HG03280 (cell line): ENCODE data around the gene CCDC57.
"Not testable (repeated sequence)": the region's sequence is repeated elsewhere in the genome, so short reads cannot be mapped to it uniquely, and the experiment has no call there.

ENCODE experiments used
- ATAC-seq: cut with Tn5 transposase; IDR thresholded peaks from one replicate; pipeline ENCODE4 v1.9.1; 2021; ENCODE audit warnings: mild to moderate bottlenecking, moderate library complexity; ENCODE audit not compliant: unreplicated experiment

Gene CCDC57

GRCh38 chr17:82156284-82156925, 56.2 kb downstream of the CCDC57 start:
- no peak for ATAC-seq

GRCh38 chr17:82155606-82156005, 57.0 kb downstream of the CCDC57 start:
- ATAC-seq: no peak

GRCh38 chr17:82154881-82155331, 57.7 kb downstream of the CCDC57 start:
- no peak for ATAC-seq

GRCh38 chr17:82153745-82154375, 58.8 kb downstream of the CCDC57 start:
- ATAC-seq: peak; percentile 67

- ATAC-seq: no peak
These were observed 59.3 kb downstream of the CCDC57 start for GRCh38 chr17:82153295-82153691.

GRCh38 chr17:82152556-82153294, 59.9 kb downstream of the CCDC57 start:
- no peak for ATAC-seq

- no peak for ATAC-seq
These were observed 60.5 kb downstream of the CCDC57 start for GRCh38 chr17:82152114-82152513.

- no peak for ATAC-seq
These were observed 61.3 kb downstream of the CCDC57 start for GRCh38 chr17:82151106-82151957.

GRCh38 chr17:82149401-82150099, 63.1 kb downstream of the CCDC57 start:
- ATAC-seq: no peak

- ATAC-seq: no peak
These were observed 63.6 kb downstream of the CCDC57 start for GRCh38 chr17:82148997-82149396.

- no peak for ATAC-seq
These were observed 64.6 kb downstream of the CCDC57 start for GRCh38 chr17:82148011-82148410.

- ATAC-seq: no peak
These were observed 65.7 kb downstream of the CCDC57 start for GRCh38 chr17:82146663-82147654.

GRCh38 chr17:82145550-82146155, 67.0 kb downstream of the CCDC57 start:
- ATAC-seq: no peak

- ATAC-seq: no peak
These were observed 69.3 kb downstream of the CCDC57 start for GRCh38 chr17:82143333-82143732.

GRCh38 chr17:82139961-82140360, 72.7 kb downstream of the CCDC57 start:
- ATAC-seq: not testable (repeated sequence)

- ATAC-seq: no peak
These were observed 74.1 kb downstream of the CCDC57 start for GRCh38 chr17:82138511-82138992.

- no peak for ATAC-seq
These were observed 78.5 kb downstream of the CCDC57 start for GRCh38 chr17:82134101-82134500.

- ATAC-seq: not testable (repeated sequence)
These were observed 79.3 kb downstream of the CCDC57 start for GRCh38 chr17:82133166-82133953.
